IPS-15b (cell line): ENCODE data around the gene NELFE.
"Not testable (repeated sequence)": the region's sequence is repeated elsewhere in the genome, so short reads cannot be mapped to it uniquely, and the experiment has no call there.

Source experiments
- H3K27me3 ChIP-seq: one replicate; pipeline ENCODE4 v1.6.1; 2013; ENCODE audit warnings: low read length; ENCODE audit not compliant: control insufficient read depth, insufficient read depth
- H3K36me3 ChIP-seq: one replicate; pipeline ENCODE4 v1.6.1; 2013; ENCODE audit warnings: low read length; ENCODE audit not compliant: control insufficient read depth, insufficient read depth
- H3K4me1 ChIP-seq: one replicate; pipeline ENCODE4 v1.6.1; 2013; ENCODE audit warnings: mild to moderate bottlenecking, low read length; ENCODE audit not compliant: control insufficient read depth, insufficient read depth
- H3K4me3 ChIP-seq: one replicate; pipeline ENCODE4 v1.5.1; 2013; ENCODE audit warnings: low read depth, low read length
- H3K9ac ChIP-seq: one replicate; pipeline ENCODE4 v1.6.1; 2013; ENCODE audit warnings: low read depth, mild to moderate bottlenecking, low read length
- H3K9me3 ChIP-seq: one replicate; pipeline ENCODE4 v1.6.1; 2013; ENCODE audit warnings: mild to moderate bottlenecking, low read length; ENCODE audit not compliant: control insufficient read depth, insufficient read depth

NELFE gene

DNA sequence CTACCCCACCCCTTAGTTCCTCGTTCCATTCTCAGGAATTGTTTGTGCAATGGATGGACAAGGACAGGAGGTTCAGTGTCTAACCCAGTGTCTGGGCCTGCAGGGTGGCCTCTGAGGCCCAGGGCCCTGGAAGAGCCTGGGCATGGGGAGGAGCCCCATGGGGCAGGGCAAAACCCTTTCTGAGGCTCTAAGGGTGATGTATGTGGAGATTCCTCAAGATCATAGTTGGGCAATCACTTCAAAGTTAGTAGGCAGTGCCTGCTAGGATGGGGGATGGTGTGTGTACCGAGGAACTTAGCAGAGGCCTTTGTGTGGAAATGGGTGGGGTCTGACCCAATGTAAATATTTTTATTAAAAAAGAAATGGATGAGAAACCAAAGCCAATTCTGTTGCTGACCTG lies 38.0 kb downstream of the NELFE start:
- no peak overlapping the region for H3K9ac ChIP-seq

DNA sequence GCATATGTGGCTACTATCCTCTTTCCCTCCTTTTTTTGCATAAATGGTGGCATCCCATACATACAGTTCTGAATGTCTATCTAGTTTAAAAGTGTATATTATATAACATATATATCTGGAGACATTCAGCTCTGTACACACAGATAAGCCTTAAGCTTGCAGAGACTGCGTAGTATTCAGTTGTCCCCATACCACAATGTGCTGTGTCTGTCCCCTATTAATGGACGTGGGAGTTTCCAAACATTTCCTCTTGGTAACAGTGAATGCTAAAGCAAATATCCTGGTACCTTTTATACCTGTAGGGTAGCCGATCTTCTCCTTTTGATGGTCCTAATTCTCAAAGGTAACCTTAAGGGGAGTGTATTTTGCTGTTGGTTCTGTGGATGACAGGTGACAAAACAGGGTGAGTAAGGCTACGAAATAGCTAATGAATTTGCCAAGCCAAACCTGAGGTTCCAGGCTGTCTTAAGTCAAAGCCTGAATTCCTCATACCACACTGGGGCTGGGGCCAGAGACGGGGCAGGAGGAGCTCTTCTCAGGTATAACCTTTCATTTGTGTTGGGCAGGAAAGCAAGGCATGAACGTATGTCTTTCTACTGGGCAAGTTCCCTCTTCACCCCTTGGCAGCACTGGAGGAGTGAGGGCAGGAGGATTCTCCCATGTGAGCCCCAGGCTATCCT lies 39.0 kb downstream of the NELFE start:
- no peak overlapping the region for H3K9ac ChIP-seq
- no peaks in the 10 kb centered on the region for H3K27me3 ChIP-seq
- H3K4me3 ChIP-seq = no peak overlapping the region
- H3K4me1 ChIP-seq = no peaks in the 10 kb centered on the region
- no peaks in the 10 kb centered on the region for H3K9me3 ChIP-seq
- no peaks in the 10 kb centered on the region for H3K36me3 ChIP-seq

More for the DNA sequence above, 38.0 kb downstream of the NELFE start:
- H3K9me3 ChIP-seq = no peaks in the 10 kb centered on the region
- H3K4me1 ChIP-seq = no peaks in the 10 kb centered on the region
- H3K4me3 ChIP-seq = no peak overlapping the region
- H3K36me3 ChIP-seq = no peaks in the 10 kb centered on the region
- no peaks in the 10 kb centered on the region for H3K27me3 ChIP-seq

DNA sequence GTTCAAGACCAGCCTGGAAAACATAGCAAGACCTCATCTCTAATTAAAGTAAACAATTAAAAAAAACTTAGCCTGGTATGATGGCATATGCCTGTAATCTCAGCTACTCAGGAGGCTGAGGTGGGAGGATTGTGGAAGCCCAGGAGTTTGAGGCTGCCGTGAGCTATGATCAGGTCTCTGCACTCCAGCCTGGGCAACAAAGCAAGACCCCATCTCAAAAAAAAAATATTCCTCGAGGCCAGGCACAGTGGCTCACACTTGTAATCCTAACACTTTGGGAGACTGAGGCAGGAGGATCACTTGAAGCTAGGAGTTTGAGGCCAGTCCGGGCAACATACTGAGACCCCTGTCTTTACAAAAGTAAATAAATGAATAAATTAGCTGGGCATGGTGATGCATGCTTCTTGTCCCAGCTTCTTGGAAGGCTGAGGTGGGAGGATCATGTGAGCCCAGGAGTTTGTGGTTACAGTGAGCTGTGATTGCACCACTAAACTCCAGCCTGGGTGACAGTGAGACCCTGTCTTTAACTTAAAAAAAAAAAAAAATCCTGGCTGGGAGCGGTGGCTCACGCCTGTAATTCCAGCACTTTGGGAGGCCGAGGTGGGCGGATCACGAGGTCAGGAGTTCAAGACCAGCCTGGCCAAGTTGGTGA lies 40.6 kb downstream of the NELFE start:
- Histone ChIP-seq H3K36me3 (no peaks in the 10 kb centered on the region), H3K4me3 (no peak overlapping the region), H3K9me3 (no peaks in the 10 kb centered on the region), H3K9ac (no peak overlapping the region), H3K27me3 (no peaks in the 10 kb centered on the region), H3K4me1 (no peaks in the 10 kb centered on the region)

DNA sequence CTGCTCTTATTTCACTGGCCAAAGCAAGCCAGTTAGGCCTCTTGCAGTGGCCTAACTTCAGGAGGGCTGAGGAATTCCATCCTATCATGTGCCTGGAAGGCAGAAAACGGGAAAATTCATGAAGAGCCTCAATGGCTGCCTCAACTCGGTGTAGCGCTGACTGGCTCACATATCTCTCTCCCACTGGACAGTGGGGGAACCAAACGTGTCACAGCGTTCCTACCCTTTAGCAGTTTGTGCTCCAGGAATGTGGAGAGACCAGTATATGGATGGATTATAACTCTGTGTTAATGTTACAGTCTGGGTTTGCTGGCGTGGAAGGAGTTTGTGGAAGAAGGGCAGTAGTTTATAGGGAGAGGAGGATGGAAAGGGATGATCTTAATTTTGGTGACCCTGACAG lies 43.0 kb downstream of the NELFE start:
- H3K4me1 ChIP-seq = no peaks in the 10 kb centered on the region
- no peak overlapping the region for H3K4me3 ChIP-seq
- H3K9ac ChIP-seq = no peak overlapping the region
- no peaks in the 10 kb centered on the region for H3K27me3 ChIP-seq
- no peaks in the 10 kb centered on the region for H3K36me3 ChIP-seq
- H3K9me3 ChIP-seq = no peaks in the 10 kb centered on the region

DNA sequence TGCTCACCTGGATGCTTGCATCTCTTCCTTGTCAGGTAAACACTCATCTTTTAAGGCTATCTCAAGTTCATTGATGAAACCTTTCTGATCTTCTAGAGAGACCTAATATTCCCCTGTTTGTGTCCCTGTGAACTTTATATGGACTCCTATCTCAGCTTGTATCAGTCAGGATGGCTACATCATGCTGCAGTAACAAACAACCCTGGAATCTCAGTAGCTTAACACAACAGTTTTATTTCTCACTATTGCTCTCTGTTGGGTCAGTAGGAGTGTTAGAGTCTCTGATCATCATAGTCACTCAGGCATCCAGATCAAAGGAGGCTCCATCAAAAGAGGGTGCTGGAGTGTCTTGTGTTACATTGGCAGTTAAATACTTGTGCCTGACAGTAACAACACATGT lies 43.4 kb downstream of the NELFE start:
- no peaks in the 10 kb centered on the region for H3K36me3 ChIP-seq
- H3K4me3 ChIP-seq = no peak overlapping the region
- no peaks in the 10 kb centered on the region for H3K4me1 ChIP-seq
- no peaks in the 10 kb centered on the region for H3K27me3 ChIP-seq
- H3K9me3 ChIP-seq = no peaks in the 10 kb centered on the region
- no peak overlapping the region for H3K9ac ChIP-seq

DNA sequence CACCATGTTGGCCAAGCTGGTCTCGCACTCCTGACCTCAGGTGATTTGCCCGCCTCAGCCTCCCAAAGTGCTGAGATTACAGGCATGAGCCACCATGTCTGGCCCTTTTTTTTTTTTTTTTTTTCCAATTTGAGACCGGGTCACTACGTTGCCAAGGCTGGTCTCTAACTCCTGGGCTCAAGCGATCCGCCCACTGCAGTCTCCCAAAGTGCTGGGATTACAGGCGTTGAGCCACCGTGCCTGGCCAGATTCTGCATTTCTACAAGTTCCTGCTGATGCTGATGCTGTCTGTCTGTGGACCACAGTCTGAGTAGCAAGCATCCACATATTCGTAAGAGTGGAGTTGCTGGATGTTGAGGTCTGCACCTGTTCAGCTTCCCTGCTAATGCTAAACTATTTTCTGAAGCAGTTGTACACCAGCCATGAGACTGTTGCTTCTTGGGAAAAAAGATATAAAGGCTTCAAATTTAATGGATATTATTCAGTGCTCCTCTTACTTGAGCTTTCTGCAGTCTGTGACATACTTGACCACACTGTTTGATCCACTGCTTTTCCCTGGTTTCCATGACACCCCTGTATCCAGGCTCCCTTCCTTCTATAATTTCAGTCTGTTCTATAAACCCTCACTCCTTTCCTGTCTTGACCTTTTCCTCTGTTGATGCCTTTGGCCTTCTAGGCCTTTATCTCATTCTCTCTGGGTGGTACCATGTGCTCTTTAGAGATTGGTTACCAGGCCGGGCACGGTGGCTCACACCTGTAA lies 46.8 kb downstream of the NELFE start:
- H3K27me3 ChIP-seq = no peaks in the 10 kb centered on the region
- H3K9ac ChIP-seq = no peak overlapping the region

DNA sequence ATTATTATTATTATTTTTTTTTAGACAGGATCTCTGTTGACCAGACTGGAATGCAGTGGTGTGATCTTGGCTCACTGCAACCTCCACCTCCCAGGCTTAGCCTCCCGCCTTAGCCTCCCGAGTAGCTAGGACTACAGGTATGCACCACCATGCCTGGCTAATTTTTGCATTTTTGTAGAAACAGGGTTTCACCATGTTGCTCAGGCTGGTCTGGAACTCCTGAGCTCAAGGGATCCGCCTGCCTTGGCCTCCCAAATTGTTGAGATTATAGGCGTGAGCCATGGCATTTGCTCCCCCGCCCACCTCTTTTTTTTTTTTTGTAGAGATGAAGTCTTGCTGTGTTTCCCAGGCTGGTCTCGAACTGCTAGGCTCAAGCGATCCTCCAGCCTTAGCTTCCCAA lies 49.5 kb downstream of the NELFE start:
- H3K9ac ChIP-seq, H3K4me3 ChIP-seq, H3K36me3 ChIP-seq, H3K9me3 ChIP-seq, H3K27me3 ChIP-seq: not testable (repeated sequence)
- H3K4me1 ChIP-seq = peaks cover 10% of the 10 kb centered on the region

More for the DNA sequence above, 46.8 kb downstream of the NELFE start:
- Histone ChIP-seq H3K4me1 (no peaks in the 10 kb centered on the region), H3K36me3 (no peaks in the 10 kb centered on the region), H3K9me3 (no peaks in the 10 kb centered on the region), H3K4me3 (no peak overlapping the region)

DNA sequence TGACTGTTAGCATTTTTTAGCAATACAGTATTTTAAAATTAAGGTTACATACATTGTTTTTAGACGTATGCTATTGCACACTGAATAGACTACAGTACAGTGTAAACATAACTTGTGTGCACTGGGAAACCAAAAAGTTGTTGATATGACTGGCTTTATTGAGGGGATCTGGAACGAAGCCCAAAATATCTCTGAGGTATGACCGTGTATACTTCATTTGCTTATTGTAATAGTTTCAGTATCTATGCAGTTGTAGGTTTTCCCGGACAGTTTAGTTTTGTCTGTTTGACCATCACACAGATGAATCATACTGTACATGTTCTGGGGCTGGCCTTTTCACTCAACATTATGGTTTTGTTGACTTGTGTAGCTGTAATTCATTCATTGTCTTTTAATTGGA lies 50.0 kb downstream of the NELFE start:
- H3K9ac ChIP-seq = no peak overlapping the region
- no peak overlapping the region for H3K4me3 ChIP-seq
- no peaks in the 10 kb centered on the region for H3K36me3 ChIP-seq
- no peaks in the 10 kb centered on the region for H3K27me3 ChIP-seq
- H3K9me3 ChIP-seq = no peaks in the 10 kb centered on the region
- H3K4me1 ChIP-seq = peaks cover 10% of the 10 kb centered on the region

DNA sequence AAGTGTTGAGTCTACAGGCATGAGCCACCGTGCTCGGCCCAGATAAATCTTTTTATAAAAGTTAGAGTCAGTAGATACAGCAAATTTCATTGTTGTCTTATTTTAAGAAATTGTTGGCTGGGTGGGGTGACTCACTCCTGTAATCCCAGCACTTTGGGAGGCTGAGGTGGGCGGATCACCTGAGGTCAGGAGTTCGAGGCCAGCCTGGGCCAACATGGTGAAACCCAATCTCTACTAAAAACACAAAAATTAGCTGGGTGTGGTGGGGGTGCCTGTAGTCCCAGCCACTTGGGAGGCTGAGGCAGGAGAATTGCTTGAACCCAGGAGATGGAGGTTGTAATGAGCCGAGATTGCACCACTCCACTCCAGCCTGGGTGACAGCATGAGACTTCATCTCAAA lies 50.5 kb downstream of the NELFE start:
- not testable (repeated sequence) for H3K9ac ChIP-seq, H3K9me3 ChIP-seq, H3K4me3 ChIP-seq, H3K36me3 ChIP-seq, H3K27me3 ChIP-seq
- H3K4me1 ChIP-seq = peaks cover 10% of the 10 kb centered on the region

DNA sequence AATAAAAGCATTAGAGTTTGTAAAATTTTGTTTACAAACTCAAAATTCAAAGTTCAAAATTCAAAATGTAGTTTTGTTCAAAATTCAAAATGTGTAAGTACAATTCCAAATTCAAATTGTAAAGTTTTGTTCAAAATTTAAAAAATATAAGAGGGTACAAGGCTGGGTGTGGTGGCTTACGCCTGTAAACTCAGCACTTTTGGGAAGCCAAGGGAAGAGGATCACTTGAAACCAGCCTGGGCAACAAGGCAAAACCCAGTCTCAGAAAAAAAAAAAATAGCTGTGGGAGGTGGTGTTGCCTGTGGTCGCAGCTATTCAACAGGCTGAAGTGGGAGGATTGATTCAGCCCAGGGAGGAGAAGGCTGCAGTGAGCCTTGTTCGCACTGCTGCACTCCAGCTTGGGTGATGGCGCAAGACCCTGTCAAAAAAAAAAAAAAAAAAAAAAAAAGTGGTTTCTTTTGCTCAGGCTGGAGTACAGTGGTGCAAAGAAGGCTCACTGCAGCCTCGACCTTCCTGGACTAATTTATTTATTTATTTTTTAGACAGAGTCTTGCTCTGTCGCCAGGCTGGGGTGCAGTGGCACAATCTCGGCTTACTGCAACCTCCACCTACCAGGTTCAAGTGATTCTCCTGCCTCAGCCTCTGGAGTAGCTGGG lies 51.5 kb downstream of the NELFE start:
- no peak overlapping the region for H3K9ac ChIP-seq
- no peaks in the 10 kb centered on the region for H3K9me3 ChIP-seq
- peaks cover 10% of the 10 kb centered on the region for H3K4me1 ChIP-seq
- no peaks in the 10 kb centered on the region for H3K27me3 ChIP-seq
- H3K36me3 ChIP-seq = no peaks in the 10 kb centered on the region
- H3K4me3 ChIP-seq = no peak overlapping the region

DNA sequence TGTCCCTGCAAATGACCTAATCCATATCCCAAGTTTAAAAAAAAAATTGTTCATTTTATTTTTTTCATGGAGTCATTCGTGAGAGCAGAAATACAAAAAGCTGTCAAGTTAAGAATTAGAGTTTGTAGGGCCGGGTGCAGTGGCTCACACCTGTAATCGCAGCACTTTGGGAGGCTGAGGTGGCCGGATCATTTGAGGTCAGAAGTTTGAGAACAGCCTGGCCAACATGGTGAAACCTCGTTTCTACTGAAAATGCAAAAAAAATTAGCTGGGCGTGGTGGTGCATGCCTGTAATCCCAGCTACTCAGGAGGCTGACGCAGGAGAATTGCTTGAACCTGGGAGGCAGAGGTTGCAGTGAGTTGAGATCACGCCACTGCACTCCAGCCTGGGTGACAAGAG lies 52.0 kb downstream of the NELFE start:
- not testable (repeated sequence) for H3K4me3 ChIP-seq, H3K27me3 ChIP-seq, H3K36me3 ChIP-seq, H3K9me3 ChIP-seq, H3K9ac ChIP-seq
- peaks cover 10% of the 10 kb centered on the region for H3K4me1 ChIP-seq
